COLO668 (cell line): ENCODE data around the gene ESR2.

Experiments
- DNase-seq: peaks from one replicate; lab custom pipeline; 2025; ENCODE audit not compliant: unreplicated experiment; lab: John Stamatoyannopoulos, UW

The ESR2 gene

DNA sequence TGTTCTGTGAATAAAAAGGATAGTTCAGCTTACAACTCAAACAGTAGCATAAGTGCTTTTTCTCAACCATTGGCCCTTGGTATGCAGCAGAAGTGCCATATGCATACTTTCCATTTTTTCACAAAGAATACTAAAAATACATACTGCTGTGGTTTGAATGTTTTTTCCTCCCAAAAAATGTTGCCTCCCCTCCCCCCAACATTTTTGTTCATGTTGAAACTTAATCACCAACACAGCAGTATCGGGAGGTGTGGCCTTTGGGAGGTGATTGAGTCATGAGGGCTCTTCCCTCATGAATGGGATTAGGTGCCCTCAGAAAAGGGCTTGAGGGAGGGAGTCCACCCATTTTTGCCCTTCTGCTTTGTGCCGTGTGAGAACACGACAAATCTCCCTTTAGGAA lies 198.6 kb downstream of the ESR2 start:
- DNase-seq = no peak

DNA sequence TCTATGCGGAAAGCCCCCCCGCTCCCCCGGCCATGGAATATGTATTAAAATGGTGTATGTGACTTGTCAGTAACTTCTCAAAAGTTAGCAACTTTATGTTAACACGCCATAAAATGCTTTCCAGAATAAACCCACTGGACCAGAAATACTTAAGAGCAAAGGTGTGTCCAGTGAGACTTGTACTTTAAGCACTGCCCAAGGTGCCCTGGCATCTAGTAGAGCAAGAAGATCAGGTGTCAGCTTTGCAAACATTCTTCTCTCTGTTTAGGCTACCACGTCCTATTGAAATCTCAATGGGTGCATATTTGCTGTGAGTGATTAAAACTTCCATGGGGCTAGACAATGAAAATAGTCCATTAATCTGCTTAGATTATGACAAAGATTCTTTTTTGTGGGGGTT lies 201.2 kb downstream of the ESR2 start:
- DNase-seq = peak; percentile 17

DNA sequence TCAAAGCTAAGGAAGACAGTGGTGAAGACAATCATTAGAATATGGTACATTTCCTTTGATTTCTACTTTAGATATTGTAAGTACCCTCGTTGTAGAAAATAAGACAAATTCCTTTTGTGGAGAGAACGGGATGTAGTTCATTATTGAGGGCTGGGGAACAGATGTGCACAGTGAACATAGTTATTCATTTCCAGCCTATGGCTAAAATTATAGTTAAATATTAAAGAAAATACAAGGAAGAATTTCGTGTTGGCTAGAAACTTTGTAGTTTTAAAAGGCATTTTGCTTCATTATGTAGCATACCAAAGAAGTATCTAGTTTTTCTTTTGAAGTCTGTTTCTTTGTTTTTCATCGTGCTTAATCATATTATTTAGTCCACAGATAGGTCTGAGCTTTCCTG lies 201.8 kb downstream of the ESR2 start:
- DNase-seq = no peak

DNA sequence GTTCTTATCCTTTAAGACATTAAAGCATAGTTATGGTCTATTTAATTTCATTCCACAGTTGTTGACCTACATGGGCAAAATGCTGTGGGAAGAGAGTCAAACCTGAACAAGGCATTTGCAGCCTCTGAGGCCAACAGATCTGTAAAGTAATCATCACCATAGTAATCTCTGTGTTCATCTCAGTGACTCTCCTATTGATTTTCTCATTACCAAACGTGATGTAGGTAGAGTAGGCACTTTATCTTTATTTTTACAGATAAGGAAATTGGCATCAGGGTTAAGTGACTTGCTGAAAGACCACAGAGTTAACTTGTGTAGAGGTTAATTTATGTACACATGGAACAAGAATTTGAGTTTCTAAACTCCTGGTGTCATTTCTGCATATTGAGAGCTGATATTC lies 203.0 kb downstream of the ESR2 start:
- no peak for DNase-seq

DNA sequence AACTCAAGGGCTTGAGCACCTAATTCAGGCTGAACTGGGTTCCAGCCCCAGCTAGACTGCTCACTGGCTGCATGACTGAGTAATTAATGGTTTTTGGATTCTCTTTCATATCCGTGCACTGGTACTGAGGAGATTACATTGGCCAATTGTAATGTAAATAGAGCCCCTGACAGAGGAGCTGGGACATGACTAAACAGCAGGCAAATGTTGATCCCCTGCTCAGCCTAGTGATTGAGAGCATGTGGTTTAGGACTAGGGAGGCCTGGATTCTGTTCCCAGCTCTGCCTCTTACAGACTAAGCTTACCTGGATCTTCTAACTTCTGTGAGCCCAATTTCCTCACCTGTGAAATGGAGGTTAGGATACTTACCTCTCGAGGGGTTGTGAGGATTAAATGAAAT lies 204.3 kb downstream of the ESR2 start:
- no peak for DNase-seq

DNA sequence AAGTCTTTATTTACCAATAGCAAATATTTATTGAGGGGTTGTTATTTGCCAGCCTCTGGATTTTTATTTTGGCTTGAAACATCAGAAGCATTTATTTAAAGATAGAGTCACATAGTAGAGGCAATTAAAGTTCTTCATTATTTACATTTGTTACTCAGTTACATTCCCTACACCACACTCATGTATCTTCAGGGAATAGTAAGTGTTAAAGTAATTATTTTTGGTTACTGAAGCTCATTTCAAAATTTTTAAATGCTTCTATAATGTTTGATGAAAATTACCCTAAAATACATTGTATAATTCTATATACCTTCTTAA lies 205.6 kb downstream of the ESR2 start:
- DNase-seq = no peak

DNA sequence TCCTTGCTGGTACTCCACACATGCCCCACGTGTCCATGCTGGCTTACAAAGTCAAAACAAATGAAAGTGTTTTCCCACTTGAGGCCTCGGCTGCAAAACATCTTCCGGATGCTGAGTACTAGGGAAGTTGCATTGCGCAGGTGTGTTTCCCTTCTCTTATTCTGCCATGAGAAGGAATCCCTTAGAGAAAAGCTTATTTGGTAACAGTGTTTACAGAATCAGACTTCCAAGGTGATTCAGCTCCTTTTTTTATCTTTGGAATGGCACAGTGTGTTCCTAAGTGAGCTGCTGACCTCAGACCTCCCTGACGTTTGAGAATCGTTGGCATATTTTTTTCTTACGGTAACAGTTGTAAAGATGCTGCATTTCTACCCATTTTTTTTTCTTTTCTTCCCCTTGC lies 211.3 kb downstream of the ESR2 start:
- DNase-seq = no peak

DNA sequence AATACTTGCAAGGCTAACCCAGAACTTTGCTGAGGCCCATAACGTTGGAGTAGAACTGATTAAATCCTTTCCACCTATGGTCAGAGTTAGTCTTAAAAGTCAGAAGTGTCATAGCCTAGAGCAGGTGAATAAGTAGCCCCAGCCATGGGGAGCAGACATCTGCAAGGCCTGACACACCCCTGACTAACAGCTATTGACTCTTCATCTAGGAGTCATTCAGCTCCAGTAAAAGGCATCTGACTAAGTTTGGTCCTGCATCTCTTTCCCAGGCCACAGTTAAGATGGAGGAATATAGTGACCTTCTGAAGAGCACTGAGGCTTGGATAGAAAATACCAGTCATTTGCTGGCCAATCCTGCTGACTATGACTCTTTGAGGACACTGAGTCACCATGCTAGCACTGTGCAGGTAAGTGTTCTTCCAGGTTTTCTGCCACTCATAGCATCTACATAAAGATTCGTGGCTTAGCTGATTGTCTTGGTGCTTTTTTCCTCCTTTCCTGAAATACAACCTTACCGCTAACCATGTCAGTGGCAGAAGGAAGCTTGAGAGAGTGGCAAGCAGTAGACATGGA lies 212.9 kb downstream of the ESR2 start:
- no peak for DNase-seq

DNA sequence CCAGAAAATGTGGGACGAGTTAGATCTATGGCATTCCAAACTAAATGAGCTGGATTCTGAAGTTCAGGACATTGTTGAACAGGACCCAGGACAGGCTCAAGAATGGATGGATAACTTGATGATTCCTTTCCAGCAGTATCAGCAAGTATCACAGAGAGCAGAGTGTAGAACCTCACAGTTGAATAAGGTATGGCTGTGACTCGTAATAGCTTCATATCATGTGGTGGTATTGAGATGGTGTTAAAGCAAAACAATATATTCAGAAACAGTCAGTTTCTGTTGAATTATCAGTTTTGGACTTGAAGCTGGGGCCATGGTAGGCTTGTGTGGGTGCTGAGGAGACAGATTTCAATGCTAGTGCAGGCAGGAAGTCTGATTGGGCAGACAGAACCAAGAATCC lies 213.7 kb downstream of the ESR2 start:
- no peak for DNase-seq

DNA sequence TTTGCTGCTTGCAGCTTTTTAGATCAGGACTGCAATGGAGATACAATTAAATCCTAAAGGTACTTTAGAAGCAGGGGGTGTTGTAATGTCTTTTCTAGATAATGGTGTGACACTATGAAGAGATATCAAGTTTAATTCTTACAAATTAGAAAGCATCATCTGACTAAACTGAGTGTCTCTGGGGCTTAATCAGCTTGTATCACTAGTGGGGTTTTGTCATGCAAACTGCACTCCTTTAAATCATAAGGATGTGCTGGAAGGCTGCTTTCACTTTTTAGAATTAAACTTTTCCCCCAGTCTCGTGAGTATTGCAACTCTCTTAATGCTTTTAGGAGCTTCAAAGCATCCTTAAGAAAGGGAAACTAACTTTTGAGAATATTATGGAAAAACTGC lies 218.6 kb downstream of the ESR2 start:
- no peak for DNase-seq

DNA sequence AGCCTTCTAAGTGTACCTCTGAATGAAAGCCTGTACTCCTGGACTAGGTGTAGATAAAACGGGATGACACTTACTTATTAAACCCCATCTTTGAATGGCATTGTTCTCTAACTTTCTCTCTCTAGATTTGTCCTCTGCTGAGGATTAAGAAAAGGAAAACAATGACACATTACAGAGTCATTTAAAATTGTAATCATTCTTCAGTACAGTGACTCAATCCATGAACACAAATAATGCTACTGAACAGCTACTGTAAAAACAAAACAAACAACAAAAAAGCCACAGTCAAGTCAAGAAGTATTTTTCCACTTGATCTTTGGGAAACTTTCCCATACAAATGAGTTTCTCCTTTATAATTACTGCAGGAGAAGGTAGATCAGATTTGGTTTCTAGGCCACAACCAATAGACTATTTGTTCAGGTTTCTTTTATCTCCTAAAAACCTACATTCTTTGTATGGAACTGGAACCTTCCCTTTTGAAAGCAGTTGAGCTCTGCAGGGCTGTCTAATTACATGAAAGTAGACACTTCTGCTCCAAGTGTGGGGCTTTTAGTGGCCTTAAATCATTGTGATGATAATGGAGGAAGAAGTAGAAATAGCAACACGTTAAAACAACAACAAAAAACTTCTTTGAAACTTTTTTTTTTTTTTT lies 219.1 kb downstream of the ESR2 start:
- no peak for DNase-seq

DNA sequence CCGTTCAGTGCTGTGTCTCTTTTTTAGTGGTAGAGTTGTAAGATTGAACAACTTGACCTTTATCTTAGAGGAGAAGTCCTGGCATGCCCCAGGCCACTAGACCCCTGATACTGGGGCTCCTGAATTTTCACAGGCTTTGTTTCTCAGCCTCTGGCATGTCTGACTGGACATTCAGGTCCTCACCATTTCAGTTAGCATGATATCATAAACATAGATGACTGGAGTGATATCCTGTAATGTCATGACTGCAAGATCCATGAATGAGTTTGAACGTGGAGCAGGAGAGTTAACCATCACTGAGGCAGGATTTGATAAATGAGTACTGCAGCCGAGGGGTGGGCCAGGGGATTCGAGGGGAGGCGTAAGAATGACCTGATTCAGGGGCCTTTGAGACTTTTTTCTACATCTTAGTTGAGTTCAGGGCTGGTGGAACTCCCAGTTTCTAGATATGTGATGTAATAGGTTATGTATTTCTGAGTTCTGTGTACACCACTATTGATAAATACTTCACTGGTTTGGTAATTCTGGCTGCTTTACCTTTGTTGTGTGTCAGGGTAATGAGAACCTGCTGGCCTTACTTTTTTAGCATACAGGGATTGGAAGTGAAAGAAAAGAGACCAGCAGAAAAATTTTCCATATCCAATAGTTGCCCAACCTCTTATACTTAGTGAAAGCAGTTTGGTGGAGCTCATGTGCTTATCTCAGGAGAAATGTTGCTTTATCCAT lies 224.4 kb downstream of the ESR2 start:
- DNase-seq = no peak

DNA sequence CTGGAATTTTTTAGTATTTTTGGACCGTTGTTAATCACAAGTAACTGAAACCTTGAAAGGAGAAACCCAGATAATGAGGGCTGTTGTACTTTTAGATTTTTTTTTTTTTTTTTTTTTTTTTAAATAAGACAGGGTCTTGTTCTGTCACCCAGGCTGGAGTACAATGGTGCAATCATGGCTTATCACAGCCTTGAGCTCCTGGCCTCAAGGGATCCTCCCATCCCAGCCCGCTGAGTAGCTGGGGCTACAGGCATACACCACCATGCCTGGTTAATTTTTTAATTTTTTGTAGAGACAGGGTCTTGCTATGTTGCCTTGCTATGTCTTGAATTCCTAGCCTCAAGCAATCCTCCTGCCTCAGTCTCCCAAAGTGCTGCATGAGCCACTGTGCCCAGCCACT lies 229.7 kb downstream of the ESR2 start:
- DNase-seq = no peak

DNA sequence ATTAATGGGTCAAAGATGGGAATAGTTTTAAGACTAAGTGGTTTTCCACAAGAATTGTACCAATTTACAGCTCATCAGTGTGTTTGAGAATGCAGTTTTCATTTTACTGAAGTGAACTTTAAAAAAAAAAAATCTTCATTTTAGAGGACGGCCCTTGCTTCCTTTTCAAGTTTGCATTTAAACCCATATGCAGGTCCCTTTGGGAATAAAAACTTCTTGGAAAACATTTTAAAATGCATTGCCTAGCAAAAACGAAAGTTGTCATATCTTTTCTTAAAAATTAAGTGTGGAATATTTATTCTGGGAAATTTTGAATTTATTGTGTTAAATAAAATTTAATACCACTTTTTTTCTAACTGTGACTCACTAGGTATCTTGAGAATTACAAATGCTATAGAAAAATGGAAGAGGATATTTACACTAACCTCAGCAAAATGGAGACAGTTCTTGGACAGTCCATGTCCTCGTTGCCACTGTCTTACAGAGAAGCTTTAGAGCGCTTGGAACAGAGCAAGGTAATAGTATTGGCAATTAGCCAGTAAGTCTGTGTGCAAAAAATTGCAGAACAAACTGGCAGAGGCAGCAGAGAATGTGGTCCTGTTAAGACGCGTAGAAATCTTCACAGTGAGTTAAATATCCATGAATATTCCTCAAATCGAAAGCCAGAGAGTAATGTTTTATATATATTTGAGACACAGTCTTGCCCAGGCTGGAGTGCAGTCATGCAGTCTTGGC lies 231.6 kb downstream of the ESR2 start:
- no peak for DNase-seq

DNA sequence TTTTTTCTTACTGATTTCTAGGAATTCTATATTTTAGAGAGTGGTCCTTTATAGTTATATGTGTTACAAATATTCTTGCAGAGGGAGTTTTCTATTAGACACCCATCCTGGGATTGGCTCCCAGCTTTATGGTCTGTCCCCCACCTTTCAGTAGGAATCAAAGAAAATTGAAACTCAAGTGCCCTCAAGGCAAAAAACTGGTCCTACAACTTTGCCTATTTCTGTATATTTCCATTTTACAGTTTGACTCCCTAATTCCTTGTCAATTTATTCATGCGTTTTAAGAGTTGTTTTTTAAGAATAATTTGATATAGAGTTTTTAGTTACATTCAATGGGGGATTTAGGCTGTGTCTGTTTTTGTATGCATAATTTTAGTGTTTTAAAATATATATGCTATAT lies 232.5 kb downstream of the ESR2 start:
- DNase-seq = no peak

DNA sequence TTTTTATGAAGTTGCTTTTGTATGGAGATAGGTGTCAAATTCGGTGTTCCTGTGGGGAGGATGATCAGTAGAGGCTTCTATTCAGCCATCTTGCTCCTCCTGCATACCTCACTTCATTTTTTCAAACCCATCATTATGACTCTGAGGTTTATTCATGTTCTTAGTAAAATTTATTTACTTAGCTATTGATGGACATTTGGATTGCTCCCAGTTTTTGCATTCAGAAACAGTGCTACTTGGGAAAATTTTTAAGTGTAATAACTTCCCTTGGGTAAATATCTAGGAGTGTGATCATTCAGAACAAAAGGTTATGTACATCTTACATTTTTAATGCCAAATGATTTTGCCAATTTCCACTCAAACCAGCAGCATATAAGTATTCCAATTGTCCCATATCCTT lies 233.1 kb downstream of the ESR2 start:
- DNase-seq = no peak

DNA sequence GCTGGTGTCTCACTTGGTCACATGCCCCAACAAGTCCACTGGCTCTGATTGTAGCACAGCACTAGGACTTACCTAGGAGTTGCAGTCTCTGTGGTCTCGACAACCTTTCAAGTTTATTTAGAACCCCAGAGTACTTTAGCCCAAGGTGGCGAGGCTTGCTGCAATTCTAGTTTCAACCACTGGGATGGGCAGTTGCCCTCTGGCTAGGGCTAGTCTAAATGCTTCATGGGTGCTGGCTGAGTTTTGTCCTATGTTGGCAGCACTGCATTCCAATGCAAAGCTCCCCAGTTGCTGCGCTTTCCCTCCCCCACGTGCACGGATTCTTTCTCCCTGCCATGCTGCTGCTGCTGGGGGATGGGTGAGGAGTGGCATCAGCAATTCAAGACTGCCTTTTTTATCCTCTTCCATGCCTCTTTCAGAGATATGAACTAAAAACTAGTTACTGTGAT lies 233.5 kb downstream of the ESR2 start:
- DNase-seq = no peak

DNA sequence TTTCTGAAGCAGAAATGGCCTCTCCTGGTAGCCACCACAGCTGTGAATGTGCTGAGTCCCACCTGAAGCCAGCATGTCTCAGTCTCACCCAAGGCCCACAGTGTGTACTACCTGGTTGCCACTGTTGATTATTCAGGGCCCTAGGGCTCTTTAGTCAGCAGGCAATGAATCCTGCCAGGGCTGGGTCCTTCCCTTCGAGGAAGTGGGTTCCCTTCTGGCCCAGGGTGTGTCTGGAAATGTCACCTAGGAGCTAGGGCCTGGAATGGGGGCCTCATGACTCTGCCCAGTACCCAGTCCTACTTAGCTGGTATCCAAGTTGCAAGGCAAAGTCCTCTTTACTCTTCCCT lies 234.0 kb downstream of the ESR2 start:
- no peak for DNase-seq

DNA sequence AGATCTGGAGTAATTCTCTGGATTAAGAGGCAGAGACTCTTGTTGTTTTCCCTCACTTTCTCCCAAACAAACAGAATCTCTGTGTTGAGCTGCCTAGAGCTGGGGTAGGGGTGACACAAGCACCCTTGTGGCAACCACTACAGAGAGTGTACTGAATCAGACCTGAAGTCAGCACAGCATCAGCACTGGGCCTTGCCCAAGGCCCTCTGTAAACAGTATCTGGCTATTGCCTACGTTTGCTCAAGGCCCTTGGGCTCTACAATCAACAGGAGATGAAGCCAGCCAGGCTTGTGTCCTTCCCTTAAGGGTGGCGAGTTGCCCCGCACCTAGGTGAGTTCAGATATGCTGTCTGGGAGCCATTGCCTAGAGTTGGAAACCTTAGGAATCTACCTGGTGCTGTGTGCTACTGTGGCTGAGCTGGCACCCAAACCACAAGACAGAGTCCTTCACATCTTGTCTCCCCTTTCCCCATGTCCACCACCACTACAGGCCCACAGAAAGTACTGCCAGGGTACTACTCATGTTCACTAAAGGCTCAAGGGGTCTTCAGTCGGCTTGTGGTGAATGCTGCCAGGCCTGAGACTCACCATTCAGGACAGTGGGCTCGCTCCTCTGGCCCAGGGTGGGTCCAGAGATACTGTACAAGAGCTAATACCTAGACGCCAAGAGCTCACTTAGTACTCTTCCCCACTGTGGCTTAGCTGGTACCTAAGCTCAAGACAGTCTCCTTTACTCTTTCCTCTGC lies 234.5 kb downstream of the ESR2 start:
- no peak for DNase-seq

DNA sequence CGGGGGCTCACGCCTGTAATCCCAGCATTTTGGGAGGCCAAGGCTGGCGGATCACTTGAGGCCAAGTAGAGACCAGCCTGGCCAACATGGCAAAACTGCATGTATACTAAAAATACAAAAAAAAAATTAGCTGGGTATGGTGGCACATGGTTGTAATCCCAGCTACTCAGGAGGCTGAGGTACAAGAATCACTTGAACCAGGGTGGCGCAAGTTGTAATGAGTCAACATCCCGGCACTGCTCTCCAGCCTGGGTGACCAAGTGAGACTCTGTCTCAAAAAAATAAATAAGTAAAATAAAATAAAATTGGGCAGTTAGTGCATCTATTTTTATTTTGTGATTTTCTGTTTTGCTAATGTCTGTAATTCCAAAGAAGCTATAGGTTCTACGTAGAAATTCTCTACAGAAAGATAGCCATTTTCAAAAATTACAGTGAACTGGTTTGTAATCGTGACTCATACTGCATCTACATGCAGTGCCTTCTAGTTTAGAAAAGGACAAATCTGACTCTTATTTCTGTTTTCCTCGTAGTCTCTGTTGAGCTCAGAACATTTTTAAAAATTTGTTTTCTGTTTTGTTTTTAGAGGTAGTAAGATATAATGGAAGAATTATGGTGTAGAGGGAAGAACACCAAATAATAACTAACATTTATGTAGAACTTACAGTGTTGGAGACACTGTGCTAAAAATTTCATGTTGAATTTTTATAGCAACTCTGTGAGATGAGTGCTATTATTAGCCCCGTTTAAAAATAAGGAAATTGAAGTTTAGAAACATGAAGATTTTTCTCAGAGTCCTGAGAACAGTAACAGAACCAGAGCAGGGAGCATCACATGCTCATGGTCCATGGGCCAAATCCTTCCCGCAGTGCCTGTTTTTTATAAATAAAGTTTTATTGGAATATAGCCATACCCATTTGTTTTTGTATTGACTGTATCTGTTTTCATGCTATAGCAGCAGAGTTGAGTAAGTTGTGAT lies 240.2 kb downstream of the ESR2 start:
- DNase-seq = no peak
